Neural cell (in vitro differentiated cells): ENCODE data around the gene GALNT13. TPM values are rescaled to one million over a fixed set of nuclear protein-coding genes. Genes with fewer than 3 reads are reported as not detected.

Experiments used
- H2AFZ ChIP-seq: fragments of 200-600, 300-800 bp; sonication (generic), shearing (Covaris generic); 2 replicates; pipeline ENCODE4 v1.6.0; 2014; ENCODE audit warnings: low read depth, mild to moderate bottlenecking, antibody characterized with exemption, low read length, moderate library complexity
- H3F3A ChIP-seq: fragments of 200-600 bp; shearing (Covaris generic); 2 replicates; pipeline ENCODE4 v1.6.1; 2016; ENCODE audit warnings: mild to moderate bottlenecking, moderate library complexity, mixed read lengths, antibody characterized with exemption, low read length; ENCODE audit not compliant: insufficient read depth, poor library complexity, severe bottlenecking
- H3K27ac ChIP-seq: fragments of 200-600, 300-800 bp; sonication (generic), shearing (Covaris generic); 2 replicates; pipeline ENCODE4 v1.5.1; 2014; ENCODE audit warnings: mild to moderate bottlenecking, low read length, moderate library complexity
- H3K27me3 ChIP-seq: fragments of 300-800, 200-600 bp; sonication (generic), shearing (Covaris generic); 2 replicates; pipeline ENCODE4 v1.6.0; 2014; ENCODE audit warnings: mild to moderate bottlenecking, low read depth, low read length, moderate library complexity; ENCODE audit not compliant: insufficient read depth
- H3K36me3 ChIP-seq: fragments of 300-800, 200-600 bp; sonication (generic), shearing (Covaris generic); 2 replicates; pipeline ENCODE4 v1.5.1; 2014; ENCODE audit warnings: mild to moderate bottlenecking, antibody characterized with exemption, low read length, moderate library complexity; ENCODE audit not compliant: insufficient read depth
- H3K4me2 ChIP-seq: fragments of 300-800, 200-600 bp; sonication (generic), shearing (Covaris generic); 2 replicates; pipeline ENCODE4 v1.6.0; 2014; ENCODE audit warnings: mild to moderate bottlenecking, low read length
- H3K4me3 ChIP-seq: fragments of 300-800, 200-600 bp; sonication (generic), shearing (Covaris generic); 2 replicates; pipeline ENCODE4 v1.5.1; 2014; ENCODE audit warnings: mild to moderate bottlenecking, low read length, moderate library complexity
- H3K79me2 ChIP-seq: fragments of 200-600 bp; shearing (Covaris generic); replicated peaks from 2 replicates; pipeline ENCODE4 v1.6.0; 2014; ENCODE audit warnings: mild to moderate bottlenecking, low read length, moderate library complexity; ENCODE audit not compliant: insufficient read depth
- H3K9ac ChIP-seq: fragments of 300-800, 200-600 bp; sonication (generic), shearing (Covaris generic); 2 replicates; pipeline ENCODE4 v1.6.1; 2016; ENCODE audit warnings: mild to moderate bottlenecking, low read length, mixed read lengths
- H3K9me2 ChIP-seq: fragments of 200-600 bp; shearing (Covaris generic); 2 replicates; pipeline ENCODE4 v1.6.1; 2016; ENCODE audit warnings: mild to moderate bottlenecking, low read length, mixed read lengths; ENCODE audit not compliant: insufficient read depth
- H3K9me3 ChIP-seq: fragments of 200-600, 300-800 bp; sonication (generic), shearing (Covaris generic); 2 replicates; pipeline ENCODE4 v1.6.1; 2016; ENCODE audit warnings: mild to moderate bottlenecking, mixed run types, low read length, moderate library complexity, mixed read lengths
- H4K20me1 ChIP-seq: fragments of 200-600 bp; shearing (Covaris generic); 2 replicates; pipeline ENCODE4 v1.6.1; 2016; ENCODE audit warnings: mild to moderate bottlenecking, mixed run types; ENCODE audit not compliant: insufficient read depth
- CTCF ChIP-seq: fragments of 450-650 bp; IDR thresholded peaks from 2 replicates; pipeline ENCODE4 v1.5.1; 2014; ENCODE audit warnings: antibody characterized with exemption, mild to moderate bottlenecking, moderate library complexity; ENCODE audit not compliant: poor library complexity, severe bottlenecking
- EP300 ChIP-seq: fragments of 450-650 bp; conservative IDR thresholded peaks from 2 replicates; pipeline ENCODE4 v1.6.1; 2014; ENCODE audit warnings: antibody characterized with exemption, mild to moderate bottlenecking, moderate library complexity; ENCODE audit not compliant: poor library complexity, severe bottlenecking
- EZH2 ChIP-seq: fragments of 200-600, 300-800 bp; shearing (Covaris generic), sonication (generic); IDR thresholded peaks from 2 replicates; pipeline ENCODE4 v1.6.1; 2014; ENCODE audit warnings: antibody characterized with exemption, low read length, borderline replicate concordance, mild to moderate bottlenecking; ENCODE audit not compliant: insufficient read depth, poor library complexity, severe bottlenecking
- MXI1 ChIP-seq: fragments of 450-650 bp; conservative IDR thresholded peaks from 2 replicates; pipeline ENCODE4 v1.6.1; 2014; ENCODE audit warnings: antibody characterized with exemption, mild to moderate bottlenecking; ENCODE audit not compliant: poor library complexity, severe bottlenecking
- POLR2AphosphoS5 ChIP-seq: IDR thresholded peaks from 2 replicates; pipeline ENCODE4 v1.6.1; 2012
- RAD21 ChIP-seq: fragments of 450-650 bp; conservative IDR thresholded peaks from 2 replicates; pipeline ENCODE4 v1.6.1; 2014; ENCODE audit warnings: antibody characterized with exemption, mild to moderate bottlenecking, moderate library complexity
- SMC3 ChIP-seq: fragments of 450-650 bp; conservative IDR thresholded peaks from 2 replicates; pipeline ENCODE4 v1.6.1; 2014; ENCODE audit warnings: antibody characterized with exemption, mild to moderate bottlenecking, moderate library complexity; ENCODE audit not compliant: poor library complexity
- TAF1 ChIP-seq: IDR thresholded peaks from 2 replicates; pipeline ENCODE4 v1.6.1; 2012; ENCODE audit warnings: low read depth
- polyA plus RNA-seq: library from polyadenylated mRNA; depleted of rRNA; stranded (reverse); fragments of >200 nt; gene quantifications from 2 replicates; pipeline ENCODE4 v1.2.3, GENCODE V29; 2014
- TF ChIP-seq, protein P1 (sequence below): IDR thresholded peaks from 2 replicates; pipeline ENCODE4 v1.6.1; 2012; ENCODE audit warnings: borderline replicate concordance

Gene GALNT13
- polyA plus RNA-seq, 1 donor from 2014 or later, result 12.4 TPM

GRCh38 chr2:153912798-153913396 is 41.2 kb downstream of the GALNT13 start:
- no peaks in the 10 kb centered on the region for H4K20me1 ChIP-seq
- no peak for TF ChIP-seq RAD21
- no peak for TF ChIP-seq EZH2
- no peak for TF ChIP-seq TAF1
- no peak for TF ChIP-seq MXI1
- no peak for TF ChIP-seq CTCF
- TF ChIP-seq, protein P1, sequence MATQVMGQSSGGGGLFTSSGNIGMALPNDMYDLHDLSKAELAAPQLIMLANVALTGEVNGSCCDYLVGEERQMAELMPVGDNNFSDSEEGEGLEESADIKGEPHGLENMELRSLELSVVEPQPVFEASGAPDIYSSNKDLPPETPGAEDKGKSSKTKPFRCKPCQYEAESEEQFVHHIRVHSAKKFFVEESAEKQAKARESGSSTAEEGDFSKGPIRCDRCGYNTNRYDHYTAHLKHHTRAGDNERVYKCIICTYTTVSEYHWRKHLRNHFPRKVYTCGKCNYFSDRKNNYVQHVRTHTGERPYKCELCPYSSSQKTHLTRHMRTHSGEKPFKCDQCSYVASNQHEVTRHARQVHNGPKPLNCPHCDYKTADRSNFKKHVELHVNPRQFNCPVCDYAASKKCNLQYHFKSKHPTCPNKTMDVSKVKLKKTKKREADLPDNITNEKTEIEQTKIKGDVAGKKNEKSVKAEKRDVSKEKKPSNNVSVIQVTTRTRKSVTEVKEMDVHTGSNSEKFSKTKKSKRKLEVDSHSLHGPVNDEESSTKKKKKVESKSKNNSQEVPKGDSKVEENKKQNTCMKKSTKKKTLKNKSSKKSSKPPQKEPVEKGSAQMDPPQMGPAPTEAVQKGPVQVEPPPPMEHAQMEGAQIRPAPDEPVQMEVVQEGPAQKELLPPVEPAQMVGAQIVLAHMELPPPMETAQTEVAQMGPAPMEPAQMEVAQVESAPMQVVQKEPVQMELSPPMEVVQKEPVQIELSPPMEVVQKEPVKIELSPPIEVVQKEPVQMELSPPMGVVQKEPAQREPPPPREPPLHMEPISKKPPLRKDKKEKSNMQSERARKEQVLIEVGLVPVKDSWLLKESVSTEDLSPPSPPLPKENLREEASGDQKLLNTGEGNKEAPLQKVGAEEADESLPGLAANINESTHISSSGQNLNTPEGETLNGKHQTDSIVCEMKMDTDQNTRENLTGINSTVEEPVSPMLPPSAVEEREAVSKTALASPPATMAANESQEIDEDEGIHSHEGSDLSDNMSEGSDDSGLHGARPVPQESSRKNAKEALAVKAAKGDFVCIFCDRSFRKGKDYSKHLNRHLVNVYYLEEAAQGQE, result no peak
- TF ChIP-seq POLR2AphosphoS5, result no peak
- no peaks in the 10 kb centered on the region for H3K27me3 ChIP-seq
- no peak overlapping the region for H3K4me3 ChIP-seq
- H3K36me3 ChIP-seq, result no peaks in the 10 kb centered on the region
- H2AFZ ChIP-seq, result no peak overlapping the region
- H3K79me2 ChIP-seq, result no peaks in the 10 kb centered on the region
- no peaks in the 10 kb centered on the region for H3F3A ChIP-seq
- no peaks in the 10 kb centered on the region for H3K9me2 ChIP-seq
- no peak overlapping the region for H3K4me2 ChIP-seq
- no peak overlapping the region for H3K9ac ChIP-seq
- H3K9me3 ChIP-seq, result peaks cover 6% of the 10 kb centered on the region
- no peak overlapping the region for H3K27ac ChIP-seq

GRCh38 chr2:153917570-153917969 is 45.8 kb downstream of the GALNT13 start:
- H2AFZ ChIP-seq, result no peak overlapping the region
- H3K36me3 ChIP-seq, result no peaks in the 10 kb centered on the region
- H3K9ac ChIP-seq, result no peak overlapping the region
- H4K20me1 ChIP-seq, result no peaks in the 10 kb centered on the region
- no peaks in the 10 kb centered on the region for H3K9me2 ChIP-seq
- no peak for TF ChIP-seq SMC3
- no peak for TF ChIP-seq CTCF
- no peak for TF ChIP-seq POLR2AphosphoS5
- TF ChIP-seq, protein P1, result no peak
- no peak for TF ChIP-seq EZH2
- TF ChIP-seq RAD21, result no peak
- TF ChIP-seq EP300, result no peak
- TF ChIP-seq MXI1, result no peak
- no peak overlapping the region for H3K4me3 ChIP-seq
- H3K9me3 ChIP-seq, result no peaks in the 10 kb centered on the region
- H3K27me3 ChIP-seq, result no peaks in the 10 kb centered on the region
- no peak overlapping the region for H3K4me2 ChIP-seq
- no peak overlapping the region for H3K27ac ChIP-seq
- no peaks in the 10 kb centered on the region for H3F3A ChIP-seq
- no peaks in the 10 kb centered on the region for H3K79me2 ChIP-seq
